A549 treated with DMSO at 1 μM for 4 hours (cell line): ENCODE data around the gene EFL1. TPM values are rescaled to one million over a fixed set of nuclear protein-coding genes. Genes with fewer than 3 reads are reported as not detected.

Experiments
- total RNA-seq: library from RNA; stranded (reverse); fragments of 200-300 nt; extraction: Qiagen RNA extraction; gene quantifications from 5 replicates; pipeline ENCODE4 v1.2.3, GENCODE V29; 2022; ENCODE audit warnings: low read depth

EFL1 gene
- 22.7 to 31.7 TPM (median 25.0 TPM) in 5 replicates for total RNA-seq

GRCh38 chr15:82262422-82263026 lies at the start of gene EFL1, which contains the start of gene SAXO2:
EFL1 (minus strand) TSS chr15:82262734; CDS start chr15:82261778, 956 bp downstream.
SAXO2 (plus strand) TSS chr15:82262818; CDS start chr15:82262880, 62 bp downstream.

Other genes with a start within 250 kb of the EFL1 start
- 4.6 to 6.7 TPM (median 5.4 TPM) in 5 replicates for gene MEX3B, start 216.7 kb downstream of the EFL1 start, total RNA-seq
- 1.8 to 2.4 TPM (median 2.2 TPM) in 5 replicates for gene SAXO2, start 84 bp upstream of the EFL1 start, total RNA-seq
- gene GOLGA6L10, start 86.7 kb upstream of the EFL1 start, total RNA-seq = 0.43 to 0.74 TPM (median 0.69 TPM) in 5 replicates
- 2.4 to 3.5 TPM (median 3.0 TPM) in 5 replicates for gene GOLGA6L9, start 167.1 kb upstream of the EFL1 start, total RNA-seq